ENCODE data around the gene USP36.

USP36 gene

DNA sequence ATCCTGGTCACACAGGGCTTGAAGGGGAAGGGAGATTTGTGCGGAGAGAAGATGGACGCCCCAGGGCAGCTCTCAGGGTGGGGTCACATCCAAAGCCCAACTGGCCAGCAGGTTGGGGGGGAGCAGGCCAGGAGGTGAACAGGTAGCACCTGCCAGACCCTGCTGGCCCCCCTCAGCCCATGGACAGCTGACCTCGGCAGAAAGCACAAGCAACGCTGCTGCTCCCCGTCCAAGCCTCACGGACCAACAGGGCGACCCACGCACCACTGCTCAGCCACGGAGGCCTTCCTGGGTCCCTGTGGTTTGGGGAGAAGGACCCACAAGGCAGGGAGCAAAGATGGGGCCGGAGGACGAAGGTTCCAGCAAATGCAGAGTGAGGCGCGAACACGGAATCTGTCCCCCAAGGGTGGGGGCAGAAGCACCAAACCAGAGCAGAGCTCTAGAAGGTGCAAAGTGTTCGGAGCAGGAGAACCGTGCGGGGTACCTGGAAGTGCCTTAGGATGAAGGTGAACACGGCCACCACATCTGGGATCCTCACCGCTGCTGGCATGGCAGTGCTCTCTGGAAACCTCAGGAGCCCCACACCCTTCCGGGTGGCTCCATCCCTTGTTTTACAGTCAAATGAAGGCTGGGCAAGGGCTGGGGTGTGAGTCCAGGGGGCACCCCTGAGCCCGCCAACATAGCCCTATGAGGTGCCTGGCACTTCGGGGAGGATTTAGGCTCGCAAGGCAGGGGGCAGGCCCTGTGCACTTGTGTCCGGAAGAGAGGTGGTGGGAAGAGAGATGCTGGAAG lies 44.5 kb upstream of the USP36 start:
- H2AFZ ChIP-seq (ENCODE audit: low read length) = no peak overlapping the region
- H3K36me3 ChIP-seq (replicated peaks; ENCODE audit: insufficient read depth, low read length) = no peaks in the 10 kb centered on the region
- H3K4me3 ChIP-seq (ENCODE audit: low read length) = no peak overlapping the region
- no peak overlapping the region for H3K4me2 ChIP-seq (ENCODE audit: low read depth, low read length)
- H3K9me2 ChIP-seq (replicated peaks; ENCODE audit: insufficient read depth, low read length) = no peaks in the 10 kb centered on the region
- H3K79me2 ChIP-seq (ENCODE audit: low read length) = peaks cover 92% of the 10 kb centered on the region
- no peaks in the 10 kb centered on the region for H3K9me3 ChIP-seq (replicated peaks; ENCODE audit: insufficient read depth, low read length)
- TF ChIP-seq EZH2 (optimal IDR thresholded peaks at IDR 0.05; ENCODE audit: low read depth, low read length) (no peak), EZH2phosphoT487 (IDR thresholded peaks at IDR 0.05; ENCODE audit: low read length) (no peak)
- TF ChIP-seq, protein P1, sequence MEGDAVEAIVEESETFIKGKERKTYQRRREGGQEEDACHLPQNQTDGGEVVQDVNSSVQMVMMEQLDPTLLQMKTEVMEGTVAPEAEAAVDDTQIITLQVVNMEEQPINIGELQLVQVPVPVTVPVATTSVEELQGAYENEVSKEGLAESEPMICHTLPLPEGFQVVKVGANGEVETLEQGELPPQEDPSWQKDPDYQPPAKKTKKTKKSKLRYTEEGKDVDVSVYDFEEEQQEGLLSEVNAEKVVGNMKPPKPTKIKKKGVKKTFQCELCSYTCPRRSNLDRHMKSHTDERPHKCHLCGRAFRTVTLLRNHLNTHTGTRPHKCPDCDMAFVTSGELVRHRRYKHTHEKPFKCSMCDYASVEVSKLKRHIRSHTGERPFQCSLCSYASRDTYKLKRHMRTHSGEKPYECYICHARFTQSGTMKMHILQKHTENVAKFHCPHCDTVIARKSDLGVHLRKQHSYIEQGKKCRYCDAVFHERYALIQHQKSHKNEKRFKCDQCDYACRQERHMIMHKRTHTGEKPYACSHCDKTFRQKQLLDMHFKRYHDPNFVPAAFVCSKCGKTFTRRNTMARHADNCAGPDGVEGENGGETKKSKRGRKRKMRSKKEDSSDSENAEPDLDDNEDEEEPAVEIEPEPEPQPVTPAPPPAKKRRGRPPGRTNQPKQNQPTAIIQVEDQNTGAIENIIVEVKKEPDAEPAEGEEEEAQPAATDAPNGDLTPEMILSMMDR (IDR thresholded peaks at IDR 0.05; ENCODE audit: low read length) = no peak
- H3K9ac ChIP-seq (ENCODE audit: low read length) = no peak overlapping the region
- H3K27me3 ChIP-seq (replicated peaks; ENCODE audit: insufficient read depth, low read length) = no peaks in the 10 kb centered on the region
- no peak for DNase-seq
- H4K20me1 ChIP-seq (ENCODE audit: insufficient read depth, low read length) = no peaks in the 10 kb centered on the region
- H3K4me1 ChIP-seq (ENCODE audit: low read length) = peaks cover 12% of the 10 kb centered on the region
- H3F3A ChIP-seq (ENCODE audit: insufficient read depth, low read length) = peaks cover 16% of the 10 kb centered on the region
- no peak overlapping the region for H3K27ac ChIP-seq (ENCODE audit: low read length)

DNA sequence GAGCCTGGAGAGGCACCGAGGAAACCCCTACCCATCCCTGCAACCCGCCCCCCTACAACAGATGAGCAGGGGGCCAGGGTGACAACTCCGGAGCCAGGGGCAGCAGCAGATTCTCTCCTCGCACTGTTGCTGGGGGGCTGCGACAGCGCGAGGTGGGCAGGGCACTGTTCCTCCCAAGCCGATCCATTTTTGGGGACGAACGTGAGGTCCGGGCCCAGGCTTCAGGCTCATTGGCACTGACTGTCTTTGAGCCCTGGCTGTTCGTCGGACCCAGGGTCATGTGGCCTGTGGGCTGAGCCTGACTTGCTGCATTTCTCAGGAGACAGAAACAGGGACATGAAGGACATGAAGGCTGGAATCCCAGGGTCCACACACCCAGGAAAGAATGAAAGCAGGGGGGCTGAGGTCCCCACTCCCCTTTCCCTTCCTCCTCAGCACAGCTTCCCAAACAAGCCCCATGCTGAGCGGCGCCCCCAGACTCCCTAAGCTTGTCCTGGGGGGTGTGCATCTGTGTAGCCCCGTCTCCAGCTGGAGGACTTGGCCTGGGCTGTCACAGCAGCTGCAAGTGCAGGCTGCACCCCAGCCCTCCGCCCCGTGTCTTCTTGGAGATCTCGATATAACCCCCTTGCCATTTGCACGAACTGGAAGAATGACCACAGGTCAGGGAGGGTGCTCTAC lies 43.7 kb upstream of the USP36 start:
- no peak for DNase-seq
- no peaks in the 10 kb centered on the region for H3K36me3 ChIP-seq (replicated peaks; ENCODE audit: insufficient read depth, low read length)
- peaks cover 100% of the 10 kb centered on the region for H3K79me2 ChIP-seq (ENCODE audit: low read length)
- no peak overlapping the region for H3K9ac ChIP-seq (ENCODE audit: low read length)
- TF ChIP-seq, protein P1 (IDR thresholded peaks at IDR 0.05; ENCODE audit: low read length) = no peak
- no peak for TF ChIP-seq EZH2phosphoT487 (IDR thresholded peaks at IDR 0.05; ENCODE audit: low read length)
- TF ChIP-seq EZH2 (optimal IDR thresholded peaks at IDR 0.05; ENCODE audit: low read depth, low read length) = no peak
- H3K27me3 ChIP-seq (replicated peaks; ENCODE audit: insufficient read depth, low read length) = no peaks in the 10 kb centered on the region
- H3K9me3 ChIP-seq (replicated peaks; ENCODE audit: insufficient read depth, low read length) = no peaks in the 10 kb centered on the region
- no peaks in the 10 kb centered on the region for H4K20me1 ChIP-seq (ENCODE audit: insufficient read depth, low read length)
- H3K4me2 ChIP-seq (ENCODE audit: low read depth, low read length) = no peak overlapping the region
- H3K27ac ChIP-seq (ENCODE audit: low read length) = no peak overlapping the region
- peaks cover 8% of the 10 kb centered on the region for H3F3A ChIP-seq (ENCODE audit: insufficient read depth, low read length)
- peaks cover 10% of the 10 kb centered on the region for H3K4me1 ChIP-seq (ENCODE audit: low read length)
- no peak overlapping the region for H3K4me3 ChIP-seq (ENCODE audit: low read length)
- no peaks in the 10 kb centered on the region for H3K9me2 ChIP-seq (replicated peaks; ENCODE audit: insufficient read depth, low read length)
- no peak overlapping the region for H2AFZ ChIP-seq (ENCODE audit: low read length)

DNA sequence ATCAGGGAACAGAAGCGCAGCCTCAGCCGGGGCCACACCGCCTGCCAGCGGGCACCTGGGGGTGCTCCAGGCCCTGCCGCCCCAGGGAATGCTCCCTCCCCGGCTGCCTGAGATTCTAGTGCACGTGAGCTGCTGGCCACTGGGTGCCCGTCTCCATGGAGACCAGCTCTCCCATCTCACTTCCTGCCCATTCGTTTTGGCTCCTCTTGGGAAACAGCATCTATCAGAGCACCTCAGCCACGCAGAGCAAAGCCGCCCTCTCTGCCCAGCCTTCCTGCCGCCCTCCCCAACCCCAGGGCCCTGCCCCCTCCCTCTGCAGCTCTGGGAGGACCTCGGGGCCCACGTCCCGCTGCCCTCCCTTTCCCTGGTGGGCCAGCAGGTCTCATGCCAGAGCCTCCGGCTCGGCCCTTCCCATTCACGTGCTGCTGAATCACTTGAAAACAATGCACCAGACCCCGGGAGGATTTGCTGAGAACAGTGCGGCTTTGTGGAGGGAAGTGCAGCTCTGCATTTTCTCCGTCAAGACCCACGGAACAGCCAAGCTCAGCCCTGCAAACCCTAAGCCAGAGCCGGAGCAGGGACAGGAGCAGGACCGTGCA lies 43.0 kb upstream of the USP36 start:
- Histone ChIP-seq H3K36me3 (replicated peaks; ENCODE audit: insufficient read depth, low read length) (no peaks in the 10 kb centered on the region), H2AFZ (ENCODE audit: low read length) (no peak overlapping the region), H3K27ac (ENCODE audit: low read length) (no peak overlapping the region), H3K9me3 (replicated peaks; ENCODE audit: insufficient read depth, low read length) (no peaks in the 10 kb centered on the region), H3K79me2 (ENCODE audit: low read length) (peaks cover 100% of the 10 kb centered on the region), H3F3A (ENCODE audit: insufficient read depth, low read length) (peaks cover 2% of the 10 kb centered on the region; the same call in 1 of the 2 replicates), H4K20me1 (ENCODE audit: insufficient read depth, low read length) (no peaks in the 10 kb centered on the region), H3K4me1 (ENCODE audit: low read length) (peaks cover 4% of the 10 kb centered on the region), H3K4me3 (ENCODE audit: low read length) (no peak overlapping the region), H3K4me2 (ENCODE audit: low read depth, low read length) (no peak overlapping the region), H3K27me3 (replicated peaks; ENCODE audit: insufficient read depth, low read length) (no peaks in the 10 kb centered on the region), H3K9me2 (replicated peaks; ENCODE audit: insufficient read depth, low read length) (no peaks in the 10 kb centered on the region), H3K9ac (ENCODE audit: low read length) (no peak overlapping the region)
- TF ChIP-seq EZH2 (optimal IDR thresholded peaks at IDR 0.05; ENCODE audit: low read depth, low read length) (no peak), EZH2phosphoT487 (IDR thresholded peaks at IDR 0.05; ENCODE audit: low read length) (no peak)
- TF ChIP-seq, protein P1 (IDR thresholded peaks at IDR 0.05; ENCODE audit: low read length) = no peak
- DNase-seq = no peak
